PC-9 (cell line): Measurements from ENCODE around the gene GSTO1.

Experiments
- CTCF ChIP-seq: fragments of 200-600 bp; sonication (generic); conservative IDR thresholded peaks from 2 replicates; pipeline ENCODE4 v1.6.1; 2017; ENCODE audit warnings: mixed run types, antibody characterized with exemption, mild to moderate bottlenecking, moderate library complexity
- EZH2 ChIP-seq: fragments of 200-600 bp; sonication (generic); IDR thresholded peaks from 2 replicates; pipeline ENCODE4 v1.8.0; 2017; ENCODE audit warnings: antibody characterized with exemption, low read depth

GRCh38 chr10:104260775-104261115 lies 6.1 kb downstream of the GSTO1 start:
- TF ChIP-seq CTCF: no peak
- TF ChIP-seq EZH2: no peak
